Ovary (tissue), 9 donors: ENCODE measurements around the gene P4HTM. TPM values are rescaled to one million over a fixed set of nuclear protein-coding genes. Genes with fewer than 3 reads are reported as not detected.

Experiments used
- DNase-seq, 5 donors: peaks; one replicate each; pipeline ENCODE4 v3.0.0-alpha.2; 2019 to 2020
- H3K27ac ChIP-seq, 2 donors: fragments of 200-600 bp; one replicate each; pipeline versions ENCODE4 v1.5.1 to v1.8.0; 2019 to 2022
- H3K27me3 ChIP-seq: fragments of 200-600 bp; one replicate; pipeline ENCODE4 v1.8.0; 2022
- H3K36me3 ChIP-seq: fragments of 200-600 bp; sonication (generic); one replicate; pipeline ENCODE4 v1.5.1; 2019
- H3K4me1 ChIP-seq: one replicate; pipeline ENCODE4 v1.8.1; 2013; ENCODE audit warnings: mild to moderate bottlenecking, moderate library complexity; ENCODE audit not compliant: insufficient read depth
- H3K4me3 ChIP-seq: fragments of 200-600 bp; sonication (generic); one replicate; pipeline ENCODE4 v1.5.1; 2017
- H3K9me3 ChIP-seq, 2 donors: fragments of 200-600 bp in 1 of 2; sonication (generic) in 1 of 2; one replicate each; pipeline versions ENCODE4 v1.5.1 to v1.8.1; 2013 to 2019; ENCODE audit warnings: mild to moderate bottlenecking in 1 of 2, moderate library complexity in 1 of 2
- CTCF ChIP-seq, 3 donors: fragments of 450-650 bp in 2 of 3; fragments of 200-600 bp in 1 of 3; IDR thresholded peaks; one replicate each; pipeline versions ENCODE4 v1.5.1 to v1.8.0; 2016 to 2022; ENCODE audit warnings: antibody characterized with exemption in 3 of 3, mild to moderate bottlenecking in 1 of 3
- EP300 ChIP-seq: sonication (generic); formaldehyde crosslinking; IDR thresholded peaks from one replicate; pipeline ENCODE4 v1.6.1; 2017; ENCODE audit warnings: antibody characterized with exemption
- POLR2A ChIP-seq: fragments of 450-650 bp; IDR thresholded peaks from one replicate; pipeline ENCODE4 v1.6.1; 2017; ENCODE audit warnings: antibody characterized with exemption, mild to moderate bottlenecking, moderate library complexity
- WGBS, 3 donors: extraction: QIAGEN DNeasy Blood & Tissue Kit in 1 of 3; methylation state at CpG; one replicate each; pipeline versions ENCODE4 v1.1.5 to v1.1.7; 2013 to 2017; 5-methylcytosine and 5-hydroxymethylcytosine counted together
- intact Hi-C, 4 donors: fragments of 100-400 bp; cut with DNase I; formaldehyde crosslinking; loops; one replicate each; pipeline versions ENCODE4 v1.11.0 to v1.15.1; 2022 to 2023
- polyA plus RNA-seq, 2 donors: library from polyadenylated mRNA; stranded (reverse); fragments of 200-250 nt in 1 of 2; fragments of 350-450 nt in 1 of 2; fragmentation: Illumina TruSeq in 1 of 2; extraction: RNeasy Lipid Tissue Mini Kit (QIAGEN cat#74804) in 1 of 2; gene quantifications; one replicate each; pipeline ENCODE4 v1.2.3, GENCODE V29; 2013 to 2014
- total RNA-seq, 7 donors: library from RNA; depleted of rRNA in 2 of 7; stranded (reverse); fragments of >200 nt in 2 of 7; fragmentation: NEBNext Ultra II Directional in 3 of 7; extraction: Animal tissue kit (Norgen Biotek cat#: 25700) in 3 of 7; gene quantifications; one replicate each; pipeline versions ENCODE4 v1.1.0 to v1.2.4, GENCODE V29; 2016 to 2023
- donor health status: DM: no; HTN: no; CAD: no; lungs with moderate emphysema.
- donor health status: DM: no; HTN: no; CAD: no.
- donor health status: Bipolar disorder and iron deficiency.
- donor health status: DM: yes; HTN: yes; CAD: no.
- donor health status: DM: no; HTN: no; CAD: no.
- donor health status: DM: yes; HTN: yes; CAD: no.

The P4HTM gene
- total and polyA plus RNA-seq, 9 donors: 16.6 to 125 (median 41.0) TPM

GRCh38 chr3:48960841-48961413, 29.1 kb upstream of the P4HTM start:
- no peak for DNase-seq
- Histone ChIP-seq H3K27ac (no peak overlapping the region), H3K9me3 (no peaks in the 10 kb centered on the region), H3K36me3 (no peaks in the 10 kb centered on the region), H3K27me3 (no peaks in the 10 kb centered on the region), H3K4me3 (no peak overlapping the region), H3K4me1 (no peaks in the 10 kb centered on the region)
- 81 to 91% (median 87%) methylated on average over 4 of the region's 4 CpGs for WGBS, 3 donors
- intact Hi-C loops: no loop called here
- no peak for TF ChIP-seq CTCF (IDR thresholded peaks at IDR 0.05)
- TF ChIP-seq POLR2A: no peak
- TF ChIP-seq EP300: no peak

- no peak for DNase-seq
- 70 to 85% (median 72%) methylated on average over 2 of the region's 2 CpGs for WGBS, 3 donors
- Histone ChIP-seq H3K4me3 (no peak overlapping the region), H3K9me3 (no peaks in the 10 kb centered on the region), H3K27ac (no peak overlapping the region), H3K4me1 (peaks cover 4% of the 10 kb centered on the region), H3K27me3 (no peaks in the 10 kb centered on the region), H3K36me3 (no peaks in the 10 kb centered on the region)
- intact Hi-C loops: no loop called here
- no peak for TF ChIP-seq POLR2A
- no peak for TF ChIP-seq CTCF (IDR thresholded peaks at IDR 0.05)
- TF ChIP-seq EP300: no peak
Observed at GRCh38 chr3:48962340-48962739, 27.7 kb upstream of the P4HTM start.

- no peak for DNase-seq
- Histone ChIP-seq H3K36me3 (no peaks in the 10 kb centered on the region), H3K27ac (no peak overlapping the region), H3K27me3 (no peaks in the 10 kb centered on the region), H3K4me3 (no peak overlapping the region), H3K4me1 (peaks cover 4% of the 10 kb centered on the region), H3K9me3 (no peaks in the 10 kb centered on the region)
- intact Hi-C loops: no loop called here
- TF ChIP-seq EP300 (no peak), POLR2A (no peak), CTCF (IDR thresholded peaks at IDR 0.05) (no peak)
- WGBS, 3 donors: 37 to 46% (median 44%) methylated on average over 4 of the region's 4 CpGs
Observed at GRCh38 chr3:48962939-48963338, 27.1 kb upstream of the P4HTM start.

- Histone ChIP-seq H3K27ac (no peak overlapping the region), H3K27me3 (no peaks in the 10 kb centered on the region), H3K4me1 (peaks cover 4% of the 10 kb centered on the region), H3K4me3 (no peak overlapping the region), H3K9me3 (no peaks in the 10 kb centered on the region), H3K36me3 (no peaks in the 10 kb centered on the region)
- TF ChIP-seq POLR2A (no peak), EP300 (no peak), CTCF (IDR thresholded peaks at IDR 0.05) (no peak)
- intact Hi-C loops: no loop called here
- 79 to 84% (median 82%) methylated on average over 2 of the region's 2 CpGs for WGBS, 3 donors
- no peak for DNase-seq
Observed at GRCh38 chr3:48963591-48963990, 26.4 kb upstream of the P4HTM start.
